ENCODE measurements around the gene OR3A2. TPM values are rescaled to one million over a fixed set of nuclear protein-coding genes. Genes with fewer than 3 reads are reported as not detected.

The OR3A2 gene
- total RNA-seq, 3 donors from 2014 or later = 1.3 TPM; not detected in 2

Other genes with a start within 250 kb of the OR3A2 start
- gene OR1A2, start 188.8 kb downstream of the OR3A2 start, total RNA-seq = not detected
- gene OR1A1, start 178.6 kb downstream of the OR3A2 start, total RNA-seq = not detected
- under 1 TPM in 1 of 3 donors, not detected in 2; 0.32 TPM for gene OR3A1, start 87.9 kb downstream of the OR3A2 start, total RNA-seq
- not detected for gene OR1E1, start 12.1 kb upstream of the OR3A2 start, total RNA-seq
- gene OR3A3, start 25.1 kb upstream of the OR3A2 start, total RNA-seq = not detected
- gene OR1E2, start 47.5 kb upstream of the OR3A2 start, total RNA-seq = not detected
- 1 to 10 TPM in 1 of 3 donors, not detected in 2; 1.1 TPM for gene SPATA22, start 85.5 kb upstream of the OR3A2 start, total RNA-seq
- 1 to 10 TPM; 3.5 to 6.6 (median 3.7) TPM for gene ASPA, start 89.7 kb upstream of the OR3A2 start, total RNA-seq
- gene TRPV3, start 171.5 kb upstream of the OR3A2 start, total RNA-seq = 10 to 100 TPM in 1 of 3 donors, 1 to 10 TPM in 2; 7.7 to 17.8 (median 8.6) TPM
- 10 to 100 TPM in 1 of 3 donors, 1 to 10 TPM in 2; 7.4 to 14.5 (median 7.8) TPM for gene TRPV1, start 223.1 kb upstream of the OR3A2 start, total RNA-seq
- 10 to 100 TPM; 13.9 to 27.8 (median 19.0) TPM for gene SHPK, start 249.9 kb upstream of the OR3A2 start, total RNA-seq